A549 (cell line): ENCODE results near the gene ARIH1. TPM values are rescaled to one million over a fixed set of nuclear protein-coding genes. Genes with fewer than 3 reads are reported as not detected.
A peak's percentile ranks its signal among the peaks of the same experiment; 100 is the strongest.

Experiments
- CHD2 ChIP-seq: fragments of 150-350 bp; IDR thresholded peaks from 2 replicates; pipeline ENCODE4 v1.6.1; 2014; ENCODE audit warnings: low read length; ENCODE audit not compliant: partially characterized antibody
- ESRRA ChIP-seq: fragments of 150-350 bp; IDR thresholded peaks from 2 replicates; pipeline ENCODE4 v1.6.1; 2014; ENCODE audit warnings: mild to moderate bottlenecking, low read length, borderline replicate concordance
- HDAC2 ChIP-seq: fragments of 200-600 bp; sonication (generic); IDR thresholded peaks from 2 replicates; pipeline ENCODE4 v1.6.1; 2016
- HOXA7 ChIP-seq: fragments of 250-450 bp; sonication (Bioruptor Pico); IDR thresholded peaks from 2 replicates; pipeline ENCODE4 v1.5.0; 2020; ENCODE audit warnings: mild to moderate bottlenecking, moderate library complexity
- HOXB13 ChIP-seq: fragments of 250-450 bp; sonication (Bioruptor Pico); IDR thresholded peaks from 2 replicates; pipeline ENCODE4 v1.5.0; 2020; ENCODE audit warnings: low read depth, mild to moderate bottlenecking, moderate library complexity
- MAFK ChIP-seq: fragments of 450-650 bp; IDR thresholded peaks from 2 replicates; pipeline ENCODE4 v1.6.1; 2014; ENCODE audit not compliant: partially characterized antibody
- MAZ ChIP-seq: fragments of 150-350 bp; IDR thresholded peaks from 2 replicates; pipeline ENCODE4 v1.6.1; 2014; ENCODE audit warnings: antibody characterized with exemption, low read depth, low read length, borderline replicate concordance
- MYC ChIP-seq: IDR thresholded peaks from 2 replicates; pipeline ENCODE4 v1.6.1; 2012; ENCODE audit warnings: mild to moderate bottlenecking, inconsistent platforms, low read length, improper control_type of control experiment, borderline replicate concordance
- NPAS2 ChIP-seq: fragments of 250-450 bp; sonication (Bioruptor Pico); IDR thresholded peaks from 2 replicates; pipeline ENCODE4 v1.8.0; 2022; ENCODE audit warnings: mild to moderate bottlenecking, moderate library complexity, borderline replicate concordance
- POLR2A ChIP-seq: IDR thresholded peaks from 2 replicates; pipeline ENCODE4 v1.6.1; 2012; ENCODE audit warnings: mild to moderate bottlenecking, low read length
- SMC3 ChIP-seq: fragments of >200 bp; sonication (Bioruptor Twin); formaldehyde crosslinking; IDR thresholded peaks from 3 replicates; pipeline ENCODE4 v1.6.1; 2018; ENCODE audit warnings: inconsistent platforms
- SREBF2 ChIP-seq: fragments of 450-650 bp; IDR thresholded peaks from 2 replicates; pipeline ENCODE4 v1.6.1; 2014; ENCODE audit warnings: mild to moderate bottlenecking, moderate library complexity
- TP53 ChIP-seq: fragments of 250-450 bp; sonication (Bioruptor Pico); IDR thresholded peaks from 2 replicates; pipeline ENCODE4 v1.5.0; 2021; ENCODE audit warnings: mild to moderate bottlenecking, moderate library complexity
- ZNF302 ChIP-seq: fragments of 250-450 bp; sonication (Bioruptor Pico); IDR thresholded peaks from 2 replicates; pipeline ENCODE4 v1.9.0; 2021; ENCODE audit warnings: inconsistent platforms, mild to moderate bottlenecking, moderate library complexity
- polyA plus RNA-seq, 4 experiments: library from polyadenylated mRNA; depleted of rRNA in 3 of 4; stranded (reverse); fragments of >200 nt; fragmentation: RNase III in 1 of 4; extraction: RNeasy Plus Mini Kit Qiagen cat#74134 plus additional on column Dnase treatment in 1 of 4; gene quantifications; 2 replicates in 3 of 4; 3 replicates in 1 of 4; pipeline ENCODE4 v1.2.3, GENCODE V29; 2011 to 2017
- TF ChIP-seq, protein P1 (sequence below): fragments of 250-450 bp; sonication (Bioruptor Pico); IDR thresholded peaks from 2 replicates; pipeline ENCODE4 v1.5.0; 2021; ENCODE audit warnings: mild to moderate bottlenecking, moderate library complexity, borderline replicate concordance
- TF ChIP-seq, protein P2 (sequence below): fragments of 250-450 bp; sonication (Bioruptor Pico); IDR thresholded peaks from 2 replicates; pipeline ENCODE4 v1.5.0; 2020; ENCODE audit warnings: low read depth, mild to moderate bottlenecking, moderate library complexity
- TF ChIP-seq, protein P3 (sequence below): fragments of >200 bp; sonication (Bioruptor Twin); formaldehyde crosslinking; IDR thresholded peaks from 2 replicates; pipeline ENCODE4 v1.6.1; 2016
- TF ChIP-seq, protein P4 (sequence below): fragments of 150-350 bp; IDR thresholded peaks from 2 replicates; pipeline ENCODE4 v1.6.1; 2014; ENCODE audit warnings: low read depth, mild to moderate bottlenecking, low read length
- TF ChIP-seq, protein P5 (sequence below): IDR thresholded peaks from 2 replicates; pipeline ENCODE4 v1.6.1; 2012; ENCODE audit warnings: low read depth, borderline replicate concordance
- TF ChIP-seq, protein P6 (sequence below): fragments of 200-600 bp; sonication (generic); IDR thresholded peaks from 2 replicates; pipeline ENCODE4 v1.6.1; 2016; ENCODE audit warnings: antibody characterized with exemption, mild to moderate bottlenecking, moderate library complexity

ARIH1 gene
- polyA plus RNA-seq, 2 of the 4 experiments (the other 2 are of a cell fraction), result 92.6 to 127 TPM

DNA sequence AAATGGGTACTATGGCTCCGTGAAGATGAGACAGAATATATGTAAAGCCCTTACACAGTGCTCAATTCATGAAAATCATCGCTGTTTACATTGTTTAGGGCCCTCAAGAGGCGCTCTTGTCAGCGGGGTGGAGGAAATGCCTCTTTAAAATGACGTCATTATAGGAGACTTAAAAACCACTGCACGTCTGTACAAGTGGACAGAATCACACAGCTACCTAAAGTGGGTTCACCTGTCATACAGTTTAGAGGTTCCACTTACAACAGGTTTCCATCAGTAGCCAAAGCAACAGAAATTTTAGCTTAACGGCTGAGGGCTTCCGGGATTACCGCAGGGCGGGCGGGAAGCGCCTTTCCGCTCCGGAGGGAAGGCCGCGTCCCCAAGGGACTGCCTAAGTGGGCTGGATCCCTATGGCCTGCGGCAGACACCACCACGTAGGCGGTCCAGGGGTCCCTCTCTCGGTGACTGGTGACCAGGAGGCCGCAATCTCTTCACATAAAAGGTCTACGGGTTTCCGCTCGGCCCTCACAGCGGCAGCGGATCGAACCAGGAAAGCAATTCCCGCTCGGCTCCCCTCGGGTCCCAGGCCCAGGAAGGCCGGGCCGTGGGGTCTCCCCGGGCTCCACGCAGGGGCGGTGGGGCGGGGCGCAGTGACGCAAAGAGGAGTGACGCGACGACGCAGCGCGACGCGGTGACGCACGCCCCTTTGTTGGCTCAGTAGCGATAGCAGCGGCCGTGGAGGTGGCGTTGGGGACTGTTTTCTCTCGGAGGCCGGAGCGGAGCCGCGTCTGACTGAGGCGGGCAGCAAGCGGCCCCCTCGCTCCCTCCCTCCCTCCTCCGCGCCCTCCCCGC is at the start of gene ARIH1 (continued):
- 0 out of 2 replicates have a peak, but pooled peaks have one; percentile 60 for TF ChIP-seq MAZ
- TF ChIP-seq, protein P1, sequence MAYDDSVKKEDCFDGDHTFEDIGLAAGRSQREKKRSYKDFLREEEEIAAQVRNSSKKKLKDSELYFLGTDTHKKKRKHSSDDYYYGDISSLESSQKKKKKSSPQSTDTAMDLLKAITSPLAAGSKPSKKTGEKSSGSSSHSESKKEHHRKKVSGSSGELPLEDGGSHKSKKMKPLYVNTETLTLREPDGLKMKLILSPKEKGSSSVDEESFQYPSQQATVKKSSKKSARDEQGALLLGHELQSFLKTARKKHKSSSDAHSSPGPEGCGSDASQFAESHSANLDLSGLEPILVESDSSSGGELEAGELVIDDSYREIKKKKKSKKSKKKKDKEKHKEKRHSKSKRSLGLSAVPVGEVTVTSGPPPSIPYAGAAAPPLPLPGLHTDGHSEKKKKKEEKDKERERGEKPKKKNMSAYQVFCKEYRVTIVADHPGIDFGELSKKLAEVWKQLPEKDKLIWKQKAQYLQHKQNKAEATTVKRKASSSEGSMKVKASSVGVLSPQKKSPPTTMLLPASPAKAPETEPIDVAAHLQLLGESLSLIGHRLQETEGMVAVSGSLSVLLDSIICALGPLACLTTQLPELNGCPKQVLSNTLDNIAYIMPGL (CRISPR knock-in tag), result peak; percentile 91
- no peak for TF ChIP-seq SREBF2
- TF ChIP-seq, protein P2, sequence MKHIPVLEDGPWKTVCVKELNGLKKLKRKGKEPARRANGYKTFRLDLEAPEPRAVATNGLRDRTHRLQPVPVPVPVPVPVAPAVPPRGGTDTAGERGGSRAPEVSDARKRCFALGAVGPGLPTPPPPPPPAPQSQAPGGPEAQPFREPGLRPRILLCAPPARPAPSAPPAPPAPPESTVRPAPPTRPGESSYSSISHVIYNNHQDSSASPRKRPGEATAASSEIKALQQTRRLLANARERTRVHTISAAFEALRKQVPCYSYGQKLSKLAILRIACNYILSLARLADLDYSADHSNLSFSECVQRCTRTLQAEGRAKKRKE (CRISPR knock-in tag), result no peak
- TF ChIP-seq TP53 (CRISPR knock-in tag), result peak; percentile 88
- no peak for TF ChIP-seq HOXB13 (CRISPR knock-in tag)
- TF ChIP-seq, protein P3, sequence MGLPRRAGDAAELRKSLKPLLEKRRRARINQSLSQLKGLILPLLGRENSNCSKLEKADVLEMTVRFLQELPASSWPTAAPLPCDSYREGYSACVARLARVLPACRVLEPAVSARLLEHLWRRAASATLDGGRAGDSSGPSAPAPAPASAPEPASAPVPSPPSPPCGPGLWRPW, result no peak
- no peak for TF ChIP-seq ZNF302 (CRISPR knock-in tag)
- TF ChIP-seq SMC3, result no peak
- TF ChIP-seq, protein P4, sequence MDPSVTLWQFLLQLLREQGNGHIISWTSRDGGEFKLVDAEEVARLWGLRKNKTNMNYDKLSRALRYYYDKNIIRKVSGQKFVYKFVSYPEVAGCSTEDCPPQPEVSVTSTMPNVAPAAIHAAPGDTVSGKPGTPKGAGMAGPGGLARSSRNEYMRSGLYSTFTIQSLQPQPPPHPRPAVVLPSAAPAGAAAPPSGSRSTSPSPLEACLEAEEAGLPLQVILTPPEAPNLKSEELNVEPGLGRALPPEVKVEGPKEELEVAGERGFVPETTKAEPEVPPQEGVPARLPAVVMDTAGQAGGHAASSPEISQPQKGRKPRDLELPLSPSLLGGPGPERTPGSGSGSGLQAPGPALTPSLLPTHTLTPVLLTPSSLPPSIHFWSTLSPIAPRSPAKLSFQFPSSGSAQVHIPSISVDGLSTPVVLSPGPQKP, result no peak
- TF ChIP-seq, protein P5, sequence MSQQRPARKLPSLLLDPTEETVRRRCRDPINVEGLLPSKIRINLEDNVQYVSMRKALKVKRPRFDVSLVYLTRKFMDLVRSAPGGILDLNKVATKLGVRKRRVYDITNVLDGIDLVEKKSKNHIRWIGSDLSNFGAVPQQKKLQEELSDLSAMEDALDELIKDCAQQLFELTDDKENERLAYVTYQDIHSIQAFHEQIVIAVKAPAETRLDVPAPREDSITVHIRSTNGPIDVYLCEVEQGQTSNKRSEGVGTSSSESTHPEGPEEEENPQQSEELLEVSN, result peak; percentile 85
- no peak; the same call in 1 of the 2 replicates for TF ChIP-seq HOXA7
- peak; percentile 15; the same call in 1 of the 2 replicates for TF ChIP-seq MYC
- no peak for TF ChIP-seq ESRRA
- peak; percentile 95 for TF ChIP-seq POLR2A
- TF ChIP-seq, protein P6, sequence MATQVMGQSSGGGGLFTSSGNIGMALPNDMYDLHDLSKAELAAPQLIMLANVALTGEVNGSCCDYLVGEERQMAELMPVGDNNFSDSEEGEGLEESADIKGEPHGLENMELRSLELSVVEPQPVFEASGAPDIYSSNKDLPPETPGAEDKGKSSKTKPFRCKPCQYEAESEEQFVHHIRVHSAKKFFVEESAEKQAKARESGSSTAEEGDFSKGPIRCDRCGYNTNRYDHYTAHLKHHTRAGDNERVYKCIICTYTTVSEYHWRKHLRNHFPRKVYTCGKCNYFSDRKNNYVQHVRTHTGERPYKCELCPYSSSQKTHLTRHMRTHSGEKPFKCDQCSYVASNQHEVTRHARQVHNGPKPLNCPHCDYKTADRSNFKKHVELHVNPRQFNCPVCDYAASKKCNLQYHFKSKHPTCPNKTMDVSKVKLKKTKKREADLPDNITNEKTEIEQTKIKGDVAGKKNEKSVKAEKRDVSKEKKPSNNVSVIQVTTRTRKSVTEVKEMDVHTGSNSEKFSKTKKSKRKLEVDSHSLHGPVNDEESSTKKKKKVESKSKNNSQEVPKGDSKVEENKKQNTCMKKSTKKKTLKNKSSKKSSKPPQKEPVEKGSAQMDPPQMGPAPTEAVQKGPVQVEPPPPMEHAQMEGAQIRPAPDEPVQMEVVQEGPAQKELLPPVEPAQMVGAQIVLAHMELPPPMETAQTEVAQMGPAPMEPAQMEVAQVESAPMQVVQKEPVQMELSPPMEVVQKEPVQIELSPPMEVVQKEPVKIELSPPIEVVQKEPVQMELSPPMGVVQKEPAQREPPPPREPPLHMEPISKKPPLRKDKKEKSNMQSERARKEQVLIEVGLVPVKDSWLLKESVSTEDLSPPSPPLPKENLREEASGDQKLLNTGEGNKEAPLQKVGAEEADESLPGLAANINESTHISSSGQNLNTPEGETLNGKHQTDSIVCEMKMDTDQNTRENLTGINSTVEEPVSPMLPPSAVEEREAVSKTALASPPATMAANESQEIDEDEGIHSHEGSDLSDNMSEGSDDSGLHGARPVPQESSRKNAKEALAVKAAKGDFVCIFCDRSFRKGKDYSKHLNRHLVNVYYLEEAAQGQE, result 0 out of 2 replicates have a peak, but pooled peaks have one; percentile 11
- TF ChIP-seq HDAC2, result no peak
- TF ChIP-seq NPAS2, result no peak
- TF ChIP-seq MAFK, result no peak
- TF ChIP-seq CHD2, result peak; percentile 41
